Stimulated activated CD8-positive, alpha-beta memory T cell treated with anti-CD3 and anti-CD28 coated beads, Interleukin-7, amount 100 ng/mL, for 24 hours (primary cell): ENCODE measurements around the gene DAPK2.
"Not testable (repeated sequence)": the region's sequence is repeated elsewhere in the genome, so short reads cannot be mapped to it uniquely, and the experiment has no call there.

Experiments
- DNase-seq: peaks from one replicate; pipeline ENCODE4 v3.0.0-alpha.2; 2020; ENCODE audit warnings: low read depth

The DAPK2 gene

GRCh38 chr15:64053674-64054073 is 7.4 kb upstream of the DAPK2 start:
- DNase-seq: not testable (repeated sequence)

GRCh38 chr15:64052925-64053491 is 6.7 kb upstream of the DAPK2 start:
- DNase-seq: no peak

GRCh38 chr15:64051407-64052259 is 5.3 kb upstream of the DAPK2 start:
- DNase-seq: no peak

GRCh38 chr15:64051093-64051402 is 4.8 kb upstream of the DAPK2 start:
- DNase-seq: no peak

GRCh38 chr15:64050281-64051092 is 4.2 kb upstream of the DAPK2 start:
- no peak for DNase-seq

GRCh38 chr15:64048781-64049460 is 2.6 kb upstream of the DAPK2 start:
- DNase-seq: no peak

- no peak for DNase-seq
Observed at GRCh38 chr15:64045774-64046420, 388 bp downstream of the DAPK2 start.

GRCh38 chr15:64045101-64045435 is 1.2 kb downstream of the DAPK2 start:
- no peak for DNase-seq

- no peak for DNase-seq
Observed at GRCh38 chr15:64044300-64045100, 1.8 kb downstream of the DAPK2 start.

GRCh38 chr15:64038878-64039610 is 7.2 kb downstream of the DAPK2 start:
- DNase-seq: no peak

GRCh38 chr15:64037966-64038365 is 8.3 kb downstream of the DAPK2 start:
- no peak for DNase-seq

GRCh38 chr15:64037116-64037515 is 9.2 kb downstream of the DAPK2 start:
- DNase-seq: no peak

GRCh38 chr15:64035525-64035924 is 10.8 kb downstream of the DAPK2 start:
- DNase-seq: no peak

GRCh38 chr15:64034519-64034918 is 11.8 kb downstream of the DAPK2 start:
- no peak for DNase-seq

GRCh38 chr15:64032329-64032728 is 14.0 kb downstream of the DAPK2 start:
- no peak for DNase-seq

- DNase-seq: no peak
Observed at GRCh38 chr15:64030123-64030522, 16.2 kb downstream of the DAPK2 start.

GRCh38 chr15:64029633-64030032 is 16.7 kb downstream of the DAPK2 start:
- DNase-seq: no peak

- DNase-seq: no peak
Observed at GRCh38 chr15:64029110-64029509, 17.2 kb downstream of the DAPK2 start.

- no peak for DNase-seq
Observed at GRCh38 chr15:64026591-64026990, 19.7 kb downstream of the DAPK2 start.
